Upper lobe of right lung (tissue), 1 donor: ENCODE data around the gene ANKRD42. TPM values are rescaled to one million over a fixed set of nuclear protein-coding genes. Genes with fewer than 3 reads are reported as not detected.
A peak's percentile ranks its signal among the peaks of the same experiment; 100 is the strongest.

ENCODE experiments used
- ATAC-seq: fragments of 200-7000 bp; cut with Tn5 transposase; one replicate; pipeline ENCODE4 v1.9.1; 2020; ENCODE audit warnings: mild to moderate bottlenecking, moderate library complexity
- DNase-seq: peaks from one replicate; pipeline ENCODE4 v3.0.0-alpha.2; 2020
- H3K27ac ChIP-seq: fragments of 200-600 bp; one replicate; pipeline ENCODE4 v1.8.0; 2022
- H3K27me3 ChIP-seq: fragments of 200-600 bp; one replicate; pipeline ENCODE4 v1.8.0; 2022; ENCODE audit warnings: mild to moderate bottlenecking
- H3K36me3 ChIP-seq: fragments of 200-600 bp; one replicate; pipeline ENCODE4 v1.8.0; 2022
- H3K4me1 ChIP-seq: fragments of 200-600 bp; one replicate; pipeline ENCODE4 v1.8.0; 2022
- H3K4me3 ChIP-seq: fragments of 200-600 bp; one replicate; pipeline ENCODE4 v1.8.0; 2022; ENCODE audit warnings: mild to moderate bottlenecking
- H3K9me3 ChIP-seq: fragments of 200-600 bp; one replicate; pipeline ENCODE4 v1.8.0; 2022
- intact Hi-C: fragments of 100-400 bp; cut with DNase I; formaldehyde crosslinking; loops from one replicate; pipeline ENCODE4 v1.11.0; 2022
- total RNA-seq: library from RNA; stranded (reverse); fragmentation: NEBNext Ultra II Directional; extraction: Animal tissue kit (Norgen Biotek cat#: 25700); gene quantifications from one replicate; pipeline ENCODE4 v1.2.1, GENCODE V29; 2021
- TF ChIP-seq, protein P1 (sequence below): fragments of 200-600 bp; IDR thresholded peaks from one replicate; pipeline ENCODE4 v1.8.0; 2022; ENCODE audit warnings: antibody characterized with exemption
- donor health status: DM: no; HTN: yes; CAD: no; lungs with severe emphysema.

ANKRD42 gene
- total RNA-seq, 1 donor from 2014 or later = 13.0 TPM

GRCh38 chr11:83181815-83182214 lies 11.7 kb upstream of the ANKRD42 start:
- ATAC-seq = no peak
- no peak overlapping the region for H3K4me3 ChIP-seq
- DNase-seq = no peak
- no peaks in the 10 kb centered on the region for H3K27me3 ChIP-seq
- intact Hi-C loops = no loop called here
- H3K9me3 ChIP-seq = no peaks in the 10 kb centered on the region
- TF ChIP-seq, protein P1, sequence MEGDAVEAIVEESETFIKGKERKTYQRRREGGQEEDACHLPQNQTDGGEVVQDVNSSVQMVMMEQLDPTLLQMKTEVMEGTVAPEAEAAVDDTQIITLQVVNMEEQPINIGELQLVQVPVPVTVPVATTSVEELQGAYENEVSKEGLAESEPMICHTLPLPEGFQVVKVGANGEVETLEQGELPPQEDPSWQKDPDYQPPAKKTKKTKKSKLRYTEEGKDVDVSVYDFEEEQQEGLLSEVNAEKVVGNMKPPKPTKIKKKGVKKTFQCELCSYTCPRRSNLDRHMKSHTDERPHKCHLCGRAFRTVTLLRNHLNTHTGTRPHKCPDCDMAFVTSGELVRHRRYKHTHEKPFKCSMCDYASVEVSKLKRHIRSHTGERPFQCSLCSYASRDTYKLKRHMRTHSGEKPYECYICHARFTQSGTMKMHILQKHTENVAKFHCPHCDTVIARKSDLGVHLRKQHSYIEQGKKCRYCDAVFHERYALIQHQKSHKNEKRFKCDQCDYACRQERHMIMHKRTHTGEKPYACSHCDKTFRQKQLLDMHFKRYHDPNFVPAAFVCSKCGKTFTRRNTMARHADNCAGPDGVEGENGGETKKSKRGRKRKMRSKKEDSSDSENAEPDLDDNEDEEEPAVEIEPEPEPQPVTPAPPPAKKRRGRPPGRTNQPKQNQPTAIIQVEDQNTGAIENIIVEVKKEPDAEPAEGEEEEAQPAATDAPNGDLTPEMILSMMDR = no peak
- H3K27ac ChIP-seq = no peak overlapping the region
- H3K36me3 ChIP-seq = peaks cover 100% of the 10 kb centered on the region
- H3K4me1 ChIP-seq = no peaks in the 10 kb centered on the region

DNA sequence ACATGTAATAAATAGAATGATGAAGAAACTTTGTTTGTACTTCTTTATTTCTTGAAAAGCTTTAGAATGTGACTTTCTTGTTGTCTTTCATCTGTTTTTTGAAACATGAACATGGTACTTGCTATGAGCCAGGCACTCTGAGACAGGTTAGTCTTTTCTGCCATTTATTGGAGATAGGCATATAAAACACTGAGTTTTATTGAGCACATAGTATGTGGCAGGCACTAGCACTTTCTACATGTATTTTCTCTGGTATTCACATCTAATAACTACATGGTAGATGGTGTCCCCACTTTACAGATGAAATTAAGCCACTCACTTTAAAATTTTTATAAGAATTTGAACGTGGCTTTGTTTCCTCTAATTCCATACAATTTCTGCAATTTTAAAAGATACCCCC lies 7.7 kb upstream of the ANKRD42 start:
- ATAC-seq (no peak), DNase-seq (no peak)
- Histone ChIP-seq H3K27ac (no peak overlapping the region), H3K4me3 (no peak overlapping the region), H3K4me1 (no peaks in the 10 kb centered on the region), H3K27me3 (no peaks in the 10 kb centered on the region), H3K9me3 (no peaks in the 10 kb centered on the region), H3K36me3 (peaks cover 90% of the 10 kb centered on the region)
- intact Hi-C loops = no loop called here
- TF ChIP-seq, protein P1 = no peak

DNA sequence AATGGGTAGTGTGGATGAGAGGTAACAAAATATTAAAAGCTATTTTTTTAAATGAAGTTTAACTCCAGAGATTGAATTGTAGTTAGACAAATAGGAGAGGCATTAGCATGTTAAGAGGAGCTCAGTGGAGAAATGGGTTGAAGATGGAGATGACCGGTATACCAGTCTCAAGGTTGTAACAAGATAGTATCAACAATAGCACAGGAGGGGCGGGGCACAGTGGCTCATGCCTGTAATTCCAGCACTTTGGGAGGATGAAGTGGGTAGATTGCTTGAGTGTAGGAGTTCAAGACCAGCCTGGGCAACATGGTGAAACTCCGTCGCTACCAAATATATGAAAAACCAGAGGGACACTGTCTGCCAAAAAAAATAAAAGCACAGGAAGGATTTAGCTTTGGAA lies 6.0 kb upstream of the ANKRD42 start:
- intact Hi-C loops = no loop called here

DNA sequence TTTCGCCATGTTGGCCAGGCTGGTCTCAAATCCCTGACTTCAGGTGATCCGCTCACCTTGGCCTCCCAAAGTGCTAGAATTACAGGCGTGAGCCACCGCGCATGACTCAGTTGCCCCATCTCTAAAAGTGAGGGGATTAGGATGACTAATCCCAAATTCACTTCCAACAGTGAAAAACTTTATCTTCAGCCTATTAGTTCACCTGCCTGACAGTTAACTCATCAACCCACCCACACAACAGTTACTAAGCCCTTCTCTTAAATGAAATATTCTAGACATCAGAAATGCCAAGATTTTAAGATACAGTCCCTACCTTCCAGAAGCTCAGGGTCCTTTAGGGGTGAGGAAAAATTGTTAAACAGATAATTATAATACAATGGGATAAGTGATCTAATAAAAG lies 2.0 kb upstream of the ANKRD42 start:
- DNase-seq (no peak), ATAC-seq (no peak)
- TF ChIP-seq, protein P1 = no peak
- intact Hi-C loops = no loop called here
- Histone ChIP-seq H3K4me3 (no peak overlapping the region), H3K9me3 (no peaks in the 10 kb centered on the region), H3K27me3 (no peaks in the 10 kb centered on the region), H3K4me1 (peaks cover 23% of the 10 kb centered on the region), H3K36me3 (peaks cover 49% of the 10 kb centered on the region), H3K27ac (no peak overlapping the region)

More for the DNA sequence above, 6.0 kb upstream of the ANKRD42 start:
- H3K27me3 ChIP-seq = no peaks in the 10 kb centered on the region
- no peaks in the 10 kb centered on the region for H3K9me3 ChIP-seq
- H3K4me1 ChIP-seq = peaks cover 7% of the 10 kb centered on the region
- no peak overlapping the region for H3K27ac ChIP-seq
- TF ChIP-seq, protein P1 = no peak
- peaks cover 89% of the 10 kb centered on the region for H3K36me3 ChIP-seq
- H3K4me3 ChIP-seq = no peak overlapping the region
- ATAC-seq (no peak), DNase-seq (no peak)

DNA sequence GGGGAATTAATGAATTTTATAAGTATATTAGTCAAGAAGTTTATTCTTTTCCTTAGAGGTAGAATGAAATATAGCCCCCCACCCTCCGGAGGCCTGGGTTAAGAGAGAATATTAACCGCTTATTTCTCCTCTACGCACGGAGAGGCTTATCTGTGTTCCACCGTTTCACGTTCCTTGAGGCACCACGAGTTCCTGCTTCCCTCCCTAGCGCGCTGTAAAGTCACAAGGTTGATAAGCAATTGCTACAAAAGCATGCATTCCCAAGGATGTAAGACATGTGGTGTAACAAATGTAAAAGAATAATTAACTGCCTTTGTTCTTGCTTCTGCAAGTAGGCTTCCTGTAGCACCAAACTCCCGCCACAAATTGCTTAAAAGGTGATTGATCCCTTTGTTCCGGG lies 1.5 kb upstream of the ANKRD42 start:
- no peak for DNase-seq
- no peak for ATAC-seq
- intact Hi-C loops = no loop called here
- H3K4me3 ChIP-seq = no peak overlapping the region
- H3K9me3 ChIP-seq = no peaks in the 10 kb centered on the region
- H3K27me3 ChIP-seq = no peaks in the 10 kb centered on the region
- peaks cover 44% of the 10 kb centered on the region for H3K36me3 ChIP-seq
- no peak overlapping the region for H3K27ac ChIP-seq
- H3K4me1 ChIP-seq = peaks cover 23% of the 10 kb centered on the region
- TF ChIP-seq, protein P1 = no peak

DNA sequence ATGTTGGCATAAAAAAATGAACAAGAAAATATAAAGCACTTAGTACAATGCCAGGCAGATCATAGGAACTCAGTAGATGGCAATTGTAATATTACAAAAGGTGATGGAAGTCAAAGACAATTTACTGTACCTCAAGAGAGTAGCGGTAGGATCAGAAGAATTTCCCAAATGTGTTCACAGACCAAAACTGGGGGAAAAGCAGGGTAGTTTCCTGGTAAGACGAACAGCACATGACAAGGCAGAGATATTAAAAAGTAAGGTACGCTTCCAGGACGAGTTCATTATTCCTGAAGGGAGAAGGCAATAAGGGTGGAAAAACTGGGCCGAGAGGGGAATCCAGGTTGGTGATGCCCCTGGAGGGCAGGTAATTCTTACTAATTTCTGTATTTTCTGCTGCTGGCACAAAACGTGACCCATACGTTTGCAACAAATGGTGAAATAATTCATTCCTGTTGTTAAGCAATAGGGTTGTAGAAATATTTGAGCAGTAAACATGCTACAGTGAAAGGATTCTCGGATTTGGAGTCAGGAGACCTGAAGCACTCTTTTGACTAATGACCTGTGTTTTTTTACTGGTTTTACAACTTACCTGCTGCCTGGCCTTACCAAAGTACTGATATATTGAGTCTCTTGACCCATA lies 786 bp upstream of the ANKRD42 start:
- Histone ChIP-seq H3K27me3 (no peaks in the 10 kb centered on the region), H3K4me3 (peak overlapping the region; percentile 84), H3K9me3 (no peaks in the 10 kb centered on the region), H3K27ac (peak overlapping the region; percentile 96), H3K36me3 (peaks cover 41% of the 10 kb centered on the region), H3K4me1 (peaks cover 28% of the 10 kb centered on the region)
- DNase-seq = no peak
- intact Hi-C loops = no loop called here
- ATAC-seq = no peak
- TF ChIP-seq, protein P1 = no peak
